WI38 (cell line): Measurements from ENCODE around the gene GRK1.

ENCODE experiments used
- H3K4me3 ChIP-seq: 2 replicates; pipeline ENCODE4 v1.5.1; 2011; ENCODE audit warnings: low read depth, mild to moderate bottlenecking, control low read depth, low read length
- CTCF ChIP-seq: IDR thresholded peaks from 2 replicates; pipeline ENCODE4 v1.5.1; 2012; ENCODE audit warnings: low read depth, mild to moderate bottlenecking, control low read depth, low read length

Gene GRK1

GRCh38 chr13:113651511-113652403 is 15.3 kb upstream of the GRK1 start:
- TF ChIP-seq CTCF = no peak
- no peak overlapping the region for H3K4me3 ChIP-seq

DNA sequence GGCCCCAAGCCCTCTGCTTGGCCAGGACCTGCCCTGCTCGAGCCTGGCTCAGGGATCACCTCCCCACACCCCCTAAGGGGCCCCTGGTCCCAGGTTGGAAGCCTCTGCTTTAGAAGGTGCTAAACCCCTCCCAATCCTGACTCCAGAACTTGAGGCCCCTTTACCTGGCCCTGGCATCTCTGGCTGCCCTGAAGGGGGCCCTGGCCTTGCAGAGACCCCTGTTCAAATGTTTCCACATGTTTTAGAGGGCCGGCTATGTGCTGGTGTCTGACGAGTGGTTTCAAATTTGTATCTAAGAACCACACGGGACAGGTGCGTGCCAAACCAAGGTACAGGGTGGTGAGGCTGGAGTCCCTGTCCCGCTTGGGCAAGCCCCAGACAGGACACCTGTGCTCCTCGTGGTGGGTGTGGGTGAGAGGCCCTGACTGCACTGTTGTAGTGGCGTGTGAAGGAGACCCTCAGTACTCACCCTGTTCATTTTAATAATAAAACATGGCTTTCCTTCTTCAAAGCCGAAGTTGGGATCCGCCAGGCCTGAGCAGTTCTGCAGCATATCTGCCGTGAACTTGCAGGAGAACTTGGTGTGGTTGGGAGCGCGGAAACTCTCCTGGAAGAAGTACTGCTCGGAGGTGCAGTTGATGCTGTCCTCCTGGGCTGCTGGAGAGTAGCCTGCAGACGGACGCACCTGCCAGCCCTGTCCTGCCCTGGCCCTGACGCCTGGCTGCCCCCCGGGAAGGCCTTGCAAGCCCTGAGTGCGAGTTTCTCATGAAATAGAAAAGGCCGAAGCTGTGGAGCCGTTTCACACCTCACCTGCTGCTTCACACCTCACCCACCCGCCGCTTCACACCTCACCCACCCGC is 14.4 kb upstream of the GRK1 start:
- no peak overlapping the region for H3K4me3 ChIP-seq
- TF ChIP-seq CTCF = no peak

- no peak for TF ChIP-seq CTCF
- H3K4me3 ChIP-seq = no peak overlapping the region
Observed at GRCh38 chr13:113653264-113654174, 13.5 kb upstream of the GRK1 start.

GRCh38 chr13:113654175-113654560 is 12.9 kb upstream of the GRK1 start:
- no peak overlapping the region for H3K4me3 ChIP-seq
- TF ChIP-seq CTCF = no peak

DNA sequence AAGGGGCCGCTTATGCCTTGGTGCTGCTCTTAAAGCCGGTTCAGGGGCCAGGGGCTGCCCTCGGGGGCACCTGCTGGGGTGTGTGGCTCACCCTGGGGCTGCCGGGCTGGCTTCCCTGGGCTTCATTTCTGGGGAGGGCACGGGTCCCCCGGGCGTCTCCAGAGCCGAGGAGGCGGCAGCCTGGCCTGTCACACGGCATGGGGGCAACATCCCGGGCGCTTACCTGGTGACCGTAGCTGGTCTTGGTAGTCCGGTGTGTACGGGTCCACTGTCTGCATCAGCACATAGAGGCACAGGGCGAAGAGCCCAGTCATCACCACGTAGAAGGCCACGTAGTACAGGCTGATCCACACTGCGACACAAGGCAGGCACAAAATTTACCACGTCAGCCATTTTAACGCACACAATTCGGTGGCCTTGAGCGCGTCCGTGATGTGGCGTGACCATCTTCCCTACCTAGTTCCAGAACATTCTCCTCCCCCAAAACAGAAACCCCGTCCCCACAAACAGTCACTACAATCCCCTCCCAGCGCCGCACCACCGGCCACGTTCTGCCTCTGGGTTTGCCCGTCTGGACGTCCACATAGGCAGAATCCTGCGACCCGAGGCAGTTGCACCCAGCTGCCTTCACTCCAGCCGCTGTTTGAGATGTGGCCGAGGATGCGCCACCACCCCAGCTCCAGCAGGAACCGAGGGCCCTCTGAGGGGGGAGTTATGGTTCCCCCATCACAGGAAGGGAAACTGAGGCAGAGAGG is 12.3 kb upstream of the GRK1 start:
- no peak overlapping the region for H3K4me3 ChIP-seq
- no peak for TF ChIP-seq CTCF

- H3K4me3 ChIP-seq = no peak overlapping the region
- no peak for TF ChIP-seq CTCF
Observed at GRCh38 chr13:113655346-113656002, 11.5 kb upstream of the GRK1 start.
